B cell (primary cell): ENCODE measurements around the gene RNF220.

Experiments
- CTCF ChIP-seq: fragments of 200-600 bp; IDR thresholded peaks from one replicate; pipeline ENCODE4 v1.8.0; 2022; ENCODE audit warnings: antibody characterized with exemption, mild to moderate bottlenecking
- EZH2 ChIP-seq: IDR thresholded peaks from 2 replicates; pipeline ENCODE4 v1.6.1; 2012; ENCODE audit warnings: borderline replicate concordance, low read depth, mild to moderate bottlenecking, moderate library complexity, low read length; ENCODE audit not compliant: insufficient read depth, poor library complexity, severe bottlenecking

- TF ChIP-seq CTCF: no peak
- TF ChIP-seq EZH2: no peak
Observed at GRCh38 chr1:44636688-44637598, 231.9 kb downstream of the RNF220 start.
